Activated CD8-positive, alpha-beta T cell treated with anti-CD3 and anti-CD28 coated beads for 36 hours (primary cell): ENCODE data around the gene AP1S3. TPM values are rescaled to one million over a fixed set of nuclear protein-coding genes. Genes with fewer than 3 reads are reported as not detected.

Experiments
- ATAC-seq: fragments of 200-7000 bp; cut with Tn5 transposase; one replicate; pipeline ENCODE4 v1.10.0; 2021; ENCODE audit warnings: mild to moderate bottlenecking, moderate library complexity
- CTCF ChIA-PET: fragments of 350-600 bp; sonication (Branson Sonifier 250); formaldehyde crosslinking; loops from one replicate; lab custom pipeline; 2021; ENCODE audit warnings: antibody characterized with exemption; lab: Charles Lee
- POLR2A ChIA-PET: fragments of 350-600 bp; sonication (Branson Sonifier 250); formaldehyde crosslinking; loops from one replicate; lab custom pipeline; 2021; ENCODE audit warnings: antibody characterized with exemption; lab: Charles Lee
- DNase-seq: peaks from one replicate; pipeline ENCODE4 v3.0.0-alpha.2; 2020
- H3K27ac Mint-ChIP-seq: one replicate; pipeline ENCODE4 v1.8.0; 2021; ENCODE audit warnings: mild to moderate bottlenecking, mixed read lengths
- H3K27me3 Mint-ChIP-seq: one replicate; pipeline ENCODE4 v1.8.0; 2021; ENCODE audit warnings: mixed read lengths
- H3K36me3 Mint-ChIP-seq: one replicate; pipeline ENCODE4 v1.8.0; 2021; ENCODE audit warnings: low read depth, mixed read lengths
- H3K4me1 Mint-ChIP-seq: one replicate; pipeline ENCODE4 v1.8.0; 2021; ENCODE audit warnings: low read depth, mixed read lengths
- H3K4me3 Mint-ChIP-seq: one replicate; pipeline ENCODE4 v1.8.0; 2021; ENCODE audit warnings: mild to moderate bottlenecking, moderate library complexity, mixed read lengths
- H3K9me3 Mint-ChIP-seq: one replicate; pipeline ENCODE4 v1.8.0; 2021; ENCODE audit warnings: mixed read lengths
- CTCF ChIP-seq: fragments of 200-600 bp; IDR thresholded peaks from one replicate; pipeline ENCODE4 v1.8.0; 2022; ENCODE audit warnings: antibody characterized with exemption, mild to moderate bottlenecking
- intact Hi-C: fragments of 100-400 bp; cut with micrococcal nuclease; formaldehyde crosslinking; loops from one replicate; pipeline ENCODE4 v1.10.0; 2022
- total RNA-seq, 2 experiments: library from RNA; stranded (reverse); gene quantifications; one replicate each; pipeline ENCODE4 v1.2.3, GENCODE V29; 2021

Gene AP1S3
- total RNA-seq, 2 experiments from 2014 or later: 5.7 to 6.6 TPM

GRCh38 chr2:223841436-223842190 is 4.2 kb upstream of the AP1S3 start:
- DNase-seq (no peak), ATAC-seq (no peak)
- Mint-ChIP-seq H3K27ac (no peak overlapping the region), H3K4me3 (no peak overlapping the region), H3K36me3 (no peaks in the 10 kb centered on the region), H3K4me1 (peaks cover 5% of the 10 kb centered on the region), H3K27me3 (peaks cover 3% of the 10 kb centered on the region), H3K9me3 (no peaks in the 10 kb centered on the region)
- intact Hi-C loops: no loop called here
- ChIA-PET POLR2A (no interaction called here), CTCF (interaction anchor here (0.6 kb wide), 2 partner anchors 17 to 124 kb away, joined by 3 read pairs; no protein-coding TSS in a partner anchor)
- no peak for TF ChIP-seq CTCF

GRCh38 chr2:223835701-223836532 is 1.5 kb downstream of the AP1S3 start:
- Mint-ChIP-seq H3K27me3 (peaks cover 3% of the 10 kb centered on the region), H3K36me3 (no peaks in the 10 kb centered on the region), H3K9me3 (no peaks in the 10 kb centered on the region), H3K27ac (no peak overlapping the region), H3K4me1 (peaks cover 14% of the 10 kb centered on the region), H3K4me3 (peak overlapping the region; percentile 93)
- no peak for ATAC-seq
- DNase-seq: peak; percentile 23
- intact Hi-C loops: loop anchor here (5.0 kb wide), 1 partner anchor 121 kb away; the partner anchor contains the start of gene MRPL44
- CTCF ChIA-PET: interaction anchor here (1.7 kb wide), 1 partner anchor 108 kb away, joined by 4 read pairs; no protein-coding TSS in a partner anchor
- POLR2A ChIA-PET: interaction anchor here (0.7 kb wide), 1 partner anchor 1005 kb away, joined by 3 read pairs; no protein-coding TSS in a partner anchor
- TF ChIP-seq CTCF: no peak

GRCh38 chr2:223834431-223834830 is 3.0 kb downstream of the AP1S3 start:
- peaks cover 3% of the 10 kb centered on the region for H3K27me3 Mint-ChIP-seq
- DNase-seq (no peak), ATAC-seq (no peak)
- peaks cover 2% of the 10 kb centered on the region for H3K36me3 Mint-ChIP-seq
- H3K9me3 Mint-ChIP-seq: no peaks in the 10 kb centered on the region
- ChIA-PET CTCF (no interaction called here), POLR2A (interaction anchor here (0.7 kb wide), 1 partner anchor 144 kb away, joined by 3 read pairs; no protein-coding TSS in a partner anchor)
- H3K4me1 Mint-ChIP-seq: peaks cover 14% of the 10 kb centered on the region
- no peak overlapping the region for H3K4me3 Mint-ChIP-seq
- H3K27ac Mint-ChIP-seq: no peak overlapping the region
- intact Hi-C loops: no loop called here
- no peak for TF ChIP-seq CTCF

- ATAC-seq (no peak), DNase-seq (no peak)
- CTCF ChIA-PET: no interaction called here
- TF ChIP-seq CTCF: no peak
- POLR2A ChIA-PET: no interaction called here
- Mint-ChIP-seq H3K4me1 (peaks cover 12% of the 10 kb centered on the region), H3K9me3 (no peaks in the 10 kb centered on the region), H3K27me3 (peaks cover 3% of the 10 kb centered on the region), H3K4me3 (no peak overlapping the region), H3K36me3 (peaks cover 2% of the 10 kb centered on the region), H3K27ac (no peak overlapping the region)
- intact Hi-C loops: no loop called here
These were observed 5.0 kb downstream of the AP1S3 start for GRCh38 chr2:223832241-223832903.
